IPS DF 4.7 (cell line): ENCODE results near the gene HLA-A.

ENCODE experiments used
- DNase-seq: peaks from one replicate; pipeline ENCODE4 v3.0.0-alpha.2; 2013; ENCODE audit warnings: low spot score; ENCODE audit errors: extremely low read depth

The HLA-A gene

DNA sequence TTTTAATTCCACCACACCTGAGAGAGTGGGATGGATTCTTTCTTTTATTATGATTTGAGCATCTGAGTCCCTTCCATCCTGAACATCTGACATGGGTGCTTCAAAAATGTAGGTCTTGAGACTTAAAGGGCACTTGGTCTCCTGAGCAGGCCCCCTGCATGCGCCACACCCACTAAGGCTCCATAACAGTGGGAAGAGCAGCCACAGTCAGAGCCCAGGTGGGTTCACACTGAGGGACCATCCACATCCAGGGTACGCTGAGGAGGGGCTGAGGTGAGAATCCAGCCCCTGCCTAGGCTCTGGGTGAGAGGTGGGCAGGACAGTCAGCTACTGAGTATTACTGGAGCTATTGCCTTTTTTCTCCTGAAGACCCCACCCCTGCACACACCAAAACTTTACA is 42.7 kb downstream of the HLA-A start:
- DNase-seq, result no peak

DNA sequence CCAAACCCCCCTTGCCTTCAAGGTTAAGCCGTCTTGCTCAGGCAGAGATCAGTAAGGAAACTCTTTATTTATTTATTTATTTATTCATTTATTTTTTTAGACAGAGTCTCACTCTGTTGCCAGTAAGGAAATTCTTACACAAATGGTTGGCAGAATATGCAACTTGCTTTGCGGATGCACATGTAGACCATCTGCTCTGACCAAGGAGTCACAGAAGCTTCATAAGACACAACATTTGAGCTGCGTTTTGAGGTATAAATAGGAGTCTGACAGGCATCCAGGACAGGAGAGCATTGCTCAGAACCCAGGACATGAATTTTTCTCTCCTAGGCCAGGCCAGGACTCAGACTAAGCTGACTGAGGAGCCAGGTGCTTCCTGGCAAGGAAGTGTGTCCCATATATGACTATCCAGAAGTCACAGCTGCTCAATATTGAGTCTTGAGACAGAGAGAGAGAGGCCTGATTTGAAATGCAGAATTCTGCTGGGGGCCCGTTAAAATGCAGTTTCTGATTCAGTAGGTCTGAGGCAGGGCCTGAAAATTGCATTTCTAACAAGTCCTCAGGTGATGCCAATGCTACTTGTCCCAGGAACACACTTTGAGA is 43.9 kb downstream of the HLA-A start:
- DNase-seq, result no peak

DNA sequence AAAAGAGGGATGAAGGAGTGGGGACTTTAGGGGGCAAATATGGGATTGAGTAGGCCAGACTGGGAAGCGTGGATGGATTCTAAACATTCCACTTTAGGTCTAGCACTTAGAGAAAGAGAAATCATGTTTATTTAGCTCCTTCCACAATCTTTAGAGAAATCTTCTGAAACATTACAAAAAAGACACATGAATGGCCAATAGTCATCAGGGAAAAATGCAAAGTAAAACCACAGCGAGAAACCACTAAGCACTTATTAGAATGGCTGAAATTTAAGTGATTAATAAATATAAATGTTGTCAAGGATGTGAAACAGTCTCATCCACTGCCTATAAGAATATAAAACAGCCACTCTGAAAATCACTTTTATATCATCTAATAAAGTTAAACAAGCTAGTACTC is 46.9 kb downstream of the HLA-A start:
- no peak for DNase-seq

DNA sequence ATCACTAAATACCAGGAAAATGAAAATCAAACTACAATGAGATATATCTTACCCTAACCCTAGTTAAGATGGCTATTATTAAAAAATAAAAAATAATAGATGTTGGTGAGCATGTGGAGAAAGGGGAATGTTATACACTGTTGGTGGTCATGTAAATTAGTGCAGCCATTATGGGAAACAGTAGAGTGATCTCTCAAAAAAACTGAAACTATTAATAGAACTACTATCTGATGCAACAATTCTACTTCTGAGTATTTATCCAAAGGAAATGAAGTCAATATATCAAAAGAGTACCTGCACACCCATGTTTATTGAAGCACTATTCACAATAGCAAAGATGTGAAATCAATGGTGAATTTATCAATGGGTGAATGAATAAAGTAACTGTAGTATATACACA is 48.6 kb downstream of the HLA-A start:
- DNase-seq, result no peak

DNA sequence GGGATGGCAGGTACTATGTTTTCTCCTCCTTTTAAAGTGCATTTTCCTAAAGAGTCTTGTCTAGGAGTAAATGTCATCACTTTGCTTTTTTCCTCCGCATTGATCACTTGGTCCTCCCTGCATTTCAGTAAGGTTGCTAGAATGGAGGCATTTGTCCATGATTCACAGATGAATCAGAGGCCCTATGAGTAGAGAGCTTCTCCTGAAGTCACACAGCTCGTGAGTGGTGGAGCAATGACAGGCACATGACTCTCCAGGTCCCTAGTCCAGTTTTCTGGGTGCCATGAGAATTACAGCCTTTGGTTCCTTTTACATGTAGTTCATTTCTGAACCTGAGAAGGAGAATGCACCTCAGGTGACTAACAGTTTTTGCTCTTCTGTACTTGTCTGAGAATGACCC is 50.5 kb downstream of the HLA-A start:
- no peak for DNase-seq

DNA sequence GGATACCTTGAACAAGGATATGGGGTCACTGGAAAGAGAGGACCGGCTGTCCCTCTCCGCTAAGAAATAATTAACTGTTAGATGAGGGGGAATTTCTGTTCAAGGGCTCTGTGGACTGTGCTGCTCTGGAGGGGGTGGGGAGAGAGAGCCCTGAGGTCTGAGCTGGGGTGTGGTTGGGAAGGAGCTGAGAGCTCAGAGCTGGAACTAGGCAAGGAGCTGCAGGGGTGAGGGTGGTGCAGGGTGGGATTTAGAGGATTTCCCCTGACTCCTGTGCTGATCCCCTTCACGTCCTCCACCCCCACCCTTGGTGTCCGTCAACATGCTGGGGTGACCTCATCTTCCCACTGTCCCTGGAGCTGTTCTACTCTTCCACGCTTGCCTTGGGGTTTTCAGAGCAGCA is 52.5 kb downstream of the HLA-A start:
- DNase-seq, result no peak

DNA sequence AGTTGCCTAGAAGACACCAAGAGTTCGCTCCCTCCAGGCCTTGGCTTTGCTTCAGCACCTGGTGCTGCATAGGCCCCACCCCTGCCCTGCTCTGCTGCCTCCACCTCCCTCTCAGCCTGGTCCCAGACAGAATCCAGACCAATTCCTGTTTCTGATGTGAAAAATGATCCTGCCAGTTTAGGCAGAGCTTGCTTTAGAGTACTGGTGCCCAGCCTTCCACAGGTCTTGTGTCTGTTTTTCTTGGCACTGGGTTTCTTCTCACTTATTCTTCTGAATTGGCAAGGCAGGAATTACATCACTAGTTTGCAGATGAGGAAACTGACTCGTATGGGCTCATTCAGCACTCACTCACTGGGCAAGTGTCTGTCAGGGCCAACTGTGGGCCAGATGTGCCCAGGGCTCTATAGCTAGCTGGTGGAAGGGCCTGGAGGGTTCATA is 53.0 kb downstream of the HLA-A start:
- DNase-seq, result no peak
